Lung (tissue), 12 donors: ENCODE results near the gene SKIL. TPM values are rescaled to one million over a fixed set of nuclear protein-coding genes. Genes with fewer than 3 reads are reported as not detected.

ENCODE experiments used
- ATAC-seq: fragments of 200-7000 bp; cut with Tn5 transposase; one replicate; pipeline ENCODE4 v1.9.1; 2020; ENCODE audit warnings: moderate number of reproducible peaks; ENCODE audit not compliant: insufficient read depth, low FRiP score
- DNase-seq, 3 donors: peaks; one replicate each; pipeline ENCODE4 v3.0.0-alpha.2; 2013 to 2017
- H3K27ac ChIP-seq, 2 donors: one replicate each; pipeline ENCODE4 v1.5.1; 2013; ENCODE audit warnings: mild to moderate bottlenecking in 2 of 2, moderate library complexity in 2 of 2, control low read depth in 1 of 2, inconsistent platforms in 1 of 2, low read depth in 1 of 2, low read length in 1 of 2
- H3K27me3 ChIP-seq, 3 donors: one replicate each; pipeline ENCODE4 v1.5.1; 2013; ENCODE audit warnings: low read length in 2 of 3; ENCODE audit not compliant: control insufficient read depth in 3 of 3, insufficient read depth in 3 of 3
- H3K36me3 ChIP-seq, 4 donors: one replicate each; pipeline ENCODE4 v1.5.1; 2013; ENCODE audit warnings: low read length in 4 of 4, mild to moderate bottlenecking in 1 of 4, moderate library complexity in 1 of 4; ENCODE audit not compliant: control insufficient read depth in 4 of 4, insufficient read depth in 4 of 4
- H3K4me1 ChIP-seq, 5 donors: one replicate each; pipeline ENCODE4 v1.5.1; 2013; ENCODE audit warnings: low read length in 5 of 5, mild to moderate bottlenecking in 2 of 5, moderate library complexity in 1 of 5; ENCODE audit not compliant: control insufficient read depth in 5 of 5, insufficient read depth in 5 of 5
- H3K4me3 ChIP-seq: one replicate; pipeline ENCODE4 v1.5.1; 2013; ENCODE audit warnings: mild to moderate bottlenecking, control low read depth, moderate library complexity
- H3K9ac ChIP-seq, 2 donors: one replicate each; pipeline ENCODE4 v1.5.1; 2013; ENCODE audit warnings: low read length in 2 of 2, control low read depth in 1 of 2; ENCODE audit not compliant: insufficient read depth in 1 of 2
- H3K9me3 ChIP-seq, 4 donors: one replicate each; pipeline ENCODE4 v1.5.1; 2013; ENCODE audit warnings: low read length in 3 of 4, mild to moderate bottlenecking in 1 of 4, moderate library complexity in 1 of 4; ENCODE audit not compliant: control insufficient read depth in 4 of 4, insufficient read depth in 3 of 4
- WGBS, 2 donors: extraction: QIAGEN DNeasy Blood & Tissue Kit; methylation state at CpG; one replicate each; pipeline ENCODE4 v1.1.7; 2013; 5-methylcytosine and 5-hydroxymethylcytosine counted together
- polyA plus RNA-seq, 2 donors: library from polyadenylated mRNA; stranded (reverse); fragments of 200-250 nt; gene quantifications; one replicate each; pipeline ENCODE4 v1.2.1, GENCODE V29; 2013
- total RNA-seq, 2 donors: library from RNA; depleted of rRNA in 1 of 2; stranded (reverse); fragments of >200 nt in 1 of 2; gene quantifications; one replicate each; pipeline ENCODE4 v1.2.1, GENCODE V29; 2014 to 2021
- TF ChIP-seq, protein P1 (sequence below): IDR thresholded peaks from 2 replicates; pipeline ENCODE4 v1.5.1; 2012; ENCODE audit warnings: mild to moderate bottlenecking; ENCODE audit errors: control extremely low read depth, extremely low read depth
- donor health status: control.
- donor health status: control.
- donor health status: Bipolar disorder and iron deficiency.
- donor health status: healthy.
- donor health status: DM: yes; HTN: yes; CAD: no.

Gene SKIL
- total and polyA plus RNA-seq, 4 donors: 16.5 to 110 (median 38.5) TPM

DNA sequence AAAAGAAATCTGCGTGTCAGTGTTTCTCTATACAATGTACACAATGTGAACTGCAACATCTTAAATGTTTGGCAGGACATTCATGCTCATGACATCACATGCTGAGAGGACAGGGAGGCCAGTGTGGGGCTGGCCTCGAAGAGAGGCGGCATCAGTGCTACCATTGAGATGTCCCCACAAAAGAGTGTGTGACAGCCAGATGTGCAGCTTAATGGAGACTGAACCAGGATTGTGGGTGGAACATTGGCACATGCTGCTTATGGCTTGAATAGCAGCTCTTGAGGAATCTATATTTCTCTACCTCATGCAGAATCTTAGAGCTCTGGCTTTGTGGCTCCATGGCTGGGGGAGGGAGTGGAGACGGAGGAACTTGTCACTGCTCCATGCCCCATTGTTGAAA lies 79.7 kb downstream of the SKIL start:
- WGBS, 2 donors: 89 to 93% methylated on average over 4 of the region's 4 CpGs

GRCh38 chr3:170437696-170438407 lies 80.3 kb downstream of the SKIL start:
- TF ChIP-seq, protein P1, sequence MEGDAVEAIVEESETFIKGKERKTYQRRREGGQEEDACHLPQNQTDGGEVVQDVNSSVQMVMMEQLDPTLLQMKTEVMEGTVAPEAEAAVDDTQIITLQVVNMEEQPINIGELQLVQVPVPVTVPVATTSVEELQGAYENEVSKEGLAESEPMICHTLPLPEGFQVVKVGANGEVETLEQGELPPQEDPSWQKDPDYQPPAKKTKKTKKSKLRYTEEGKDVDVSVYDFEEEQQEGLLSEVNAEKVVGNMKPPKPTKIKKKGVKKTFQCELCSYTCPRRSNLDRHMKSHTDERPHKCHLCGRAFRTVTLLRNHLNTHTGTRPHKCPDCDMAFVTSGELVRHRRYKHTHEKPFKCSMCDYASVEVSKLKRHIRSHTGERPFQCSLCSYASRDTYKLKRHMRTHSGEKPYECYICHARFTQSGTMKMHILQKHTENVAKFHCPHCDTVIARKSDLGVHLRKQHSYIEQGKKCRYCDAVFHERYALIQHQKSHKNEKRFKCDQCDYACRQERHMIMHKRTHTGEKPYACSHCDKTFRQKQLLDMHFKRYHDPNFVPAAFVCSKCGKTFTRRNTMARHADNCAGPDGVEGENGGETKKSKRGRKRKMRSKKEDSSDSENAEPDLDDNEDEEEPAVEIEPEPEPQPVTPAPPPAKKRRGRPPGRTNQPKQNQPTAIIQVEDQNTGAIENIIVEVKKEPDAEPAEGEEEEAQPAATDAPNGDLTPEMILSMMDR: no peak
- no peak for ATAC-seq
- peaks cover 0 to 2% (median 0%) of the 10 kb centered on the region in 4 donors for H3K9me3 ChIP-seq
- no peaks in the 10 kb centered on the region for H3K36me3 ChIP-seq
- 77 to 79% methylated on average over 10 of the region's 10 CpGs for WGBS, 2 donors
- no peak overlapping the region for H3K27ac ChIP-seq
- no peak overlapping the region for H3K9ac ChIP-seq
- peaks cover 0 to 1% (median 0%) of the 10 kb centered on the region in 5 donors for H3K4me1 ChIP-seq
- peak in 1 of 3 donors; percentile 24 for DNase-seq
- H3K4me3 ChIP-seq: no peak overlapping the region
- H3K27me3 ChIP-seq: no peaks in the 10 kb centered on the region

More for the DNA sequence above, 79.7 kb downstream of the SKIL start:
- Histone ChIP-seq H3K27ac (no peak overlapping the region), H3K9ac (no peak overlapping the region), H3K9me3 (peaks cover 0 to 2% (median 0%) of the 10 kb centered on the region in 4 donors), H3K4me3 (no peak overlapping the region), H3K4me1 (peaks cover 0 to 1% (median 0%) of the 10 kb centered on the region in 5 donors), H3K36me3 (no peaks in the 10 kb centered on the region), H3K27me3 (no peaks in the 10 kb centered on the region)
- DNase-seq (peak in 2 of 3 donors; percentile 27 to 32), ATAC-seq (no peak)
- TF ChIP-seq, protein P1: no peak

GRCh38 chr3:170438836-170439235 lies 81.3 kb downstream of the SKIL start:
- Histone ChIP-seq H3K9ac (no peak overlapping the region), H3K9me3 (peaks cover 0 to 2% (median 0%) of the 10 kb centered on the region in 4 donors), H3K27ac (no peak overlapping the region), H3K4me1 (peaks cover 0 to 1% (median 0%) of the 10 kb centered on the region in 5 donors), H3K4me3 (no peak overlapping the region), H3K36me3 (no peaks in the 10 kb centered on the region), H3K27me3 (no peaks in the 10 kb centered on the region)
- ATAC-seq: no peak
- TF ChIP-seq, protein P1: no peak
- no peak for DNase-seq
- 96 to 97% methylated on average over 1 of the region's 1 CpG for WGBS, 2 donors
